Stimulated activated CD8-positive, alpha-beta memory T cell treated with anti-CD3 and anti-CD28 coated beads, Interleukin-15, amount 100 ng/mL, for 48 hours (primary cell): Measurements from ENCODE around the gene STAMBPL1.
A peak's percentile ranks its signal among the peaks of the same experiment; 100 is the strongest.
"Not testable (repeated sequence)": the region's sequence is repeated elsewhere in the genome, so short reads cannot be mapped to it uniquely, and the experiment has no call there.

ENCODE experiments used
- DNase-seq, 2 donors: peaks; one replicate each; pipeline ENCODE4 v3.0.0-alpha.2; 2020; ENCODE audit warnings: low read depth in 2 of 2

Gene STAMBPL1

GRCh38 chr10:88857831-88858230 lies 22.2 kb upstream of the STAMBPL1 start:
- DNase-seq, result no peak

- DNase-seq, result no peak
These were observed 21.6 kb upstream of the STAMBPL1 start for GRCh38 chr10:88858491-88858890.

GRCh38 chr10:88861036-88861435 lies 19.0 kb upstream of the STAMBPL1 start:
- no peak for DNase-seq

- DNase-seq, result no peak
These were observed 14.7 kb upstream of the STAMBPL1 start for GRCh38 chr10:88865281-88865876.

- DNase-seq, result no peak
These were observed 13.6 kb upstream of the STAMBPL1 start for GRCh38 chr10:88866454-88866853.

GRCh38 chr10:88870089-88870488 lies 10.0 kb upstream of the STAMBPL1 start:
- DNase-seq, result no peak

GRCh38 chr10:88873757-88874156 lies 6.3 kb upstream of the STAMBPL1 start:
- DNase-seq, result no peak

- no peak for DNase-seq
These were observed 5.8 kb upstream of the STAMBPL1 start for GRCh38 chr10:88874281-88874680.

- DNase-seq, result no peak
These were observed 5.0 kb upstream of the STAMBPL1 start for GRCh38 chr10:88875081-88875480.

- DNase-seq, result no peak
These were observed 2.7 kb upstream of the STAMBPL1 start for GRCh38 chr10:88877298-88877697.

GRCh38 chr10:88880282-88881076 lies 434 bp downstream of the STAMBPL1 start:
- DNase-seq, result peak; percentile 71 to 73

- DNase-seq, result no peak
These were observed 1.3 kb downstream of the STAMBPL1 start for GRCh38 chr10:88881320-88881719.

- no peak for DNase-seq
These were observed 2.0 kb downstream of the STAMBPL1 start for GRCh38 chr10:88881922-88882645.

- DNase-seq, result not testable (repeated sequence)
These were observed 2.8 kb downstream of the STAMBPL1 start for GRCh38 chr10:88882646-88883447.

GRCh38 chr10:88883448-88883809 lies 3.4 kb downstream of the STAMBPL1 start:
- DNase-seq, result no peak

GRCh38 chr10:88886557-88886956 lies 6.5 kb downstream of the STAMBPL1 start:
- no peak for DNase-seq

- no peak for DNase-seq
These were observed 8.9 kb downstream of the STAMBPL1 start for GRCh38 chr10:88888810-88889445.

GRCh38 chr10:88889559-88890337 lies 9.7 kb downstream of the STAMBPL1 start:
- no peak for DNase-seq

- DNase-seq, result no peak
These were observed 10.8 kb downstream of the STAMBPL1 start for GRCh38 chr10:88890681-88891381.
